Liver (tissue), 9 donors: ENCODE data around the gene PDXK. TPM values are rescaled to one million over a fixed set of nuclear protein-coding genes. Genes with fewer than 3 reads are reported as not detected.

ENCODE experiments used
- DNase-seq: peaks from one replicate; pipeline ENCODE4 v3.0.0-alpha.2; 2017; ENCODE audit warnings: low spot score
- H3K27ac ChIP-seq, 2 donors: one replicate each; pipeline ENCODE4 v1.7.0; 2013; ENCODE audit warnings: inconsistent platforms in 2 of 2, low read length in 2 of 2, control low read depth in 1 of 2, low read depth in 1 of 2, mild to moderate bottlenecking in 1 of 2
- H3K27me3 ChIP-seq, 4 donors: one replicate each; pipeline versions ENCODE4 v1.6.1 to v1.7.0; 2013; ENCODE audit warnings: low read length in 3 of 4, inconsistent platforms in 1 of 4, mild to moderate bottlenecking in 1 of 4, moderate library complexity in 1 of 4; ENCODE audit not compliant: control insufficient read depth in 4 of 4, insufficient read depth in 4 of 4
- H3K36me3 ChIP-seq, 4 donors: one replicate each; pipeline versions ENCODE4 v1.6.1 to v1.7.0; 2013; ENCODE audit warnings: low read length in 3 of 4, mild to moderate bottlenecking in 3 of 4, low read depth in 1 of 4, moderate library complexity in 1 of 4; ENCODE audit not compliant: control insufficient read depth in 4 of 4, insufficient read depth in 3 of 4
- H3K4me1 ChIP-seq, 4 donors: one replicate each; pipeline versions ENCODE4 v1.6.1 to v1.7.0; 2013; ENCODE audit warnings: low read length in 3 of 4, mild to moderate bottlenecking in 3 of 4, moderate library complexity in 1 of 4; ENCODE audit not compliant: control insufficient read depth in 4 of 4, insufficient read depth in 4 of 4
- H3K4me3 ChIP-seq, 3 donors: one replicate each; pipeline versions ENCODE4 v1.6.1 to v1.7.0; 2013; ENCODE audit warnings: low read length in 3 of 3, control low read depth in 1 of 3, low read depth in 1 of 3, mild to moderate bottlenecking in 1 of 3
- H3K9ac ChIP-seq, 2 donors: one replicate each; pipeline ENCODE4 v1.7.0; 2013; ENCODE audit warnings: low read length in 2 of 2, mild to moderate bottlenecking in 2 of 2, moderate library complexity in 2 of 2, control low read depth in 1 of 2, low read depth in 1 of 2
- H3K9me3 ChIP-seq, 4 donors: one replicate each; pipeline versions ENCODE4 v1.6.1 to v1.7.0; 2013; ENCODE audit warnings: low read length in 3 of 4; ENCODE audit not compliant: control insufficient read depth in 4 of 4
- ATF3 ChIP-seq: IDR thresholded peaks from 2 replicates; pipeline ENCODE4 v1.6.1; 2016; ENCODE audit warnings: antibody characterized with exemption
- CTCF ChIP-seq: fragments of 150-350 bp; IDR thresholded peaks from 2 replicates; pipeline ENCODE4 v1.5.1; 2017; ENCODE audit warnings: improper control_type of control experiment, low read depth, low read length; ENCODE audit not compliant: missing input control
- EGR1 ChIP-seq, 2 donors: IDR thresholded peaks; 2 replicates each; pipeline ENCODE4 v1.6.1; 2016 to 2018; ENCODE audit warnings: antibody characterized with exemption in 2 of 2, low read depth in 2 of 2
- FOXA1 ChIP-seq: IDR thresholded peaks from 2 replicates; pipeline ENCODE4 v1.6.1; 2016; ENCODE audit warnings: antibody characterized with exemption
- FOXA2 ChIP-seq: IDR thresholded peaks from 2 replicates; pipeline ENCODE4 v1.6.1; 2016; ENCODE audit warnings: antibody characterized with exemption
- GABPA ChIP-seq, 2 donors: IDR thresholded peaks in 1 of 2; conservative IDR thresholded peaks in 1 of 2; 2 replicates each; pipeline ENCODE4 v1.6.1; 2016; ENCODE audit warnings: antibody characterized with exemption in 2 of 2, mild to moderate bottlenecking in 1 of 2, moderate library complexity in 1 of 2
- HNF4A ChIP-seq, 2 donors: conservative IDR thresholded peaks; 2 replicates each; pipeline ENCODE4 v1.6.1; 2016; ENCODE audit warnings: antibody characterized with exemption in 2 of 2, mild to moderate bottlenecking in 2 of 2
- HNF4G ChIP-seq: IDR thresholded peaks from 2 replicates; pipeline ENCODE4 v1.6.1; 2016; ENCODE audit warnings: antibody characterized with exemption
- JUND ChIP-seq, 2 donors: IDR thresholded peaks; 2 replicates each; pipeline ENCODE4 v1.6.1; 2016; ENCODE audit warnings: antibody characterized with exemption in 2 of 2
- MAX ChIP-seq: IDR thresholded peaks from 2 replicates; pipeline ENCODE4 v1.6.1; 2016; ENCODE audit warnings: antibody characterized with exemption
- NR2F2 ChIP-seq: IDR thresholded peaks from 2 replicates; pipeline ENCODE4 v1.6.1; 2016; ENCODE audit warnings: antibody characterized with exemption
- RAD21 ChIP-seq, 2 donors: IDR thresholded peaks; 2 replicates each; pipeline ENCODE4 v1.6.1; 2016; ENCODE audit warnings: antibody characterized with exemption in 2 of 2, mild to moderate bottlenecking in 2 of 2
- REST ChIP-seq: IDR thresholded peaks from 2 replicates; pipeline ENCODE4 v1.6.1; 2016; ENCODE audit warnings: antibody characterized with exemption, mild to moderate bottlenecking
- RXRA ChIP-seq, 2 donors: IDR thresholded peaks; 2 replicates each; pipeline ENCODE4 v1.6.1; 2017 to 2018; ENCODE audit warnings: antibody characterized with exemption in 2 of 2, mild to moderate bottlenecking in 1 of 2
- SP1 ChIP-seq: IDR thresholded peaks from 2 replicates; pipeline ENCODE4 v1.6.1; 2018; ENCODE audit warnings: antibody characterized with exemption, mild to moderate bottlenecking
- TAF1 ChIP-seq: conservative IDR thresholded peaks from 2 replicates; pipeline ENCODE4 v1.6.1; 2016; ENCODE audit warnings: antibody characterized with exemption, mild to moderate bottlenecking
- YY1 ChIP-seq: IDR thresholded peaks from 2 replicates; pipeline ENCODE4 v1.6.1; 2016; ENCODE audit warnings: antibody characterized with exemption, mild to moderate bottlenecking
- ZBTB33 ChIP-seq: IDR thresholded peaks from 2 replicates; pipeline ENCODE4 v1.6.1; 2016; ENCODE audit warnings: antibody characterized with exemption
- WGBS: extraction: QIAGEN DNeasy Blood & Tissue Kit; methylation state at CpG from one replicate; pipeline ENCODE4 v1.1.7; 2013; 5-methylcytosine and 5-hydroxymethylcytosine counted together
- polyA plus RNA-seq, 2 donors: library from polyadenylated mRNA; stranded (reverse) in 1 of 2; unstranded in 1 of 2; fragments of 200-250 nt in 1 of 2; fragments of >200 nt in 1 of 2; fragmentation: Nextera tagmentation in 1 of 2; extraction: Ambion mirVana in 1 of 2; gene quantifications; one replicate each; pipeline versions ENCODE4 v1.2.1 to v1.2.3, GENCODE V29; 2013 to 2015
- total RNA-seq, 2 donors: library from RNA; depleted of rRNA; stranded (reverse); fragments of >200 nt; gene quantifications; one replicate each; pipeline ENCODE4 v1.2.3, GENCODE V29; 2014
- donor health status: healthy.
- donor health status: healthy.
- donor health status: healthy.
- donor health status: healthy.
- donor health status: healthy.

The PDXK gene
- total and polyA plus RNA-seq, 4 donors, result 20.5 to 104 (median 34.9) TPM

- Histone ChIP-seq H3K27me3 (no peaks in the 10 kb centered on the region), H3K9me3 (peaks cover 0 to 1% (median 0%) of the 10 kb centered on the region in 4 donors), H3K4me3 (no peak overlapping the region), H3K27ac (no peak overlapping the region), H3K9ac (no peak overlapping the region), H3K4me1 (peaks cover 0 to 6% (median 4%) of the 10 kb centered on the region in 4 donors), H3K36me3 (no peaks in the 10 kb centered on the region)
- WGBS, result 93% methylated on average over 13 of the region's 13 CpGs
- no peak for TF ChIP-seq TAF1
- TF ChIP-seq GABPA (IDR thresholded peaks at IDR 0.05 in 1 of 2, conservative IDR thresholded peaks at IDR 0.05 in 1 of 2), result no peak
- no peak for TF ChIP-seq ZBTB33
- no peak for TF ChIP-seq RXRA (IDR thresholded peaks at IDR 0.05)
- TF ChIP-seq SP1, result no peak
- TF ChIP-seq ATF3, result no peak
- no peak for TF ChIP-seq YY1
- TF ChIP-seq JUND (IDR thresholded peaks at IDR 0.05), result no peak
- no peak for TF ChIP-seq HNF4G
- no peak for TF ChIP-seq RAD21 (IDR thresholded peaks at IDR 0.05)
- TF ChIP-seq HNF4A (conservative IDR thresholded peaks at IDR 0.05), result no peak
- TF ChIP-seq FOXA1, result no peak
- no peak for TF ChIP-seq EGR1 (IDR thresholded peaks at IDR 0.05; ENCODE audit: low read depth in 2 of 2)
- TF ChIP-seq NR2F2, result no peak
- TF ChIP-seq MAX, result no peak
- no peak for TF ChIP-seq REST
- TF ChIP-seq CTCF, result no peak
- TF ChIP-seq FOXA2, result no peak
- DNase-seq, result no peak
Measured at GRCh38 chr21:43708745-43709381, 10.1 kb upstream of the PDXK start.
